GM21717 (cell line): ENCODE measurements around the gene TMC2.
"Not testable (repeated sequence)": the region's sequence is repeated elsewhere in the genome, so short reads cannot be mapped to it uniquely, and the experiment has no call there.

Experiments
- ATAC-seq: cut with Tn5 transposase; IDR thresholded peaks from one replicate; pipeline ENCODE4 v1.9.1; 2021; ENCODE audit warnings: mild to moderate bottlenecking, moderate library complexity; ENCODE audit not compliant: unreplicated experiment

TMC2 gene

DNA sequence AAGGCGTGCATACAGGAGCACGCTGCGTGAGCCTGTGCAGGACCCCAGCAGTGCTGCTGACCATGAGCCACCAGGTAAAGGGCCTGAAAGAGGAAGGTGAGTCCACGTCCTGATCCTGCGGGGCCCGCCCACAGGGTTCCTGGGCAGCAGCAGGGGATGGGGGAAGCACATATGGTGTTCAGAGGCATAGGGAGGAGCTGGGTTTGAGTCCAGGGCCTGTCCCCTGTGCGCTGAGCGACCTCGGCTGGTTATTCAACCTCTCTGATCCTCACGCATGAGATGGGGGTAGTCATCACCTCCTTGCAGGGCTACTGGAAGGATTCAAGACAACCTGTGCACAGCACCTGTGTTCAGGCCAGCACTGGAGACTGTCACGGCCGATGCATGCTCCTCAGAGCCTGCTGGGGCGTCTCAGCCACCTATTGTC is at the start of gene TMC2:
Gene TMC2 (plus strand): TSS at position 14 of the 427 bp plus-strand sequence. CDS start 49 bp downstream, at position 63.
- no peak for ATAC-seq

- not testable (repeated sequence) for ATAC-seq
Observed at GRCh38 chr20:2502808-2503384, 33.5 kb upstream of the TMC2 start.

- not testable (repeated sequence) for ATAC-seq
Observed at GRCh38 chr20:2504803-2505202, 31.6 kb upstream of the TMC2 start.

GRCh38 chr20:2506426-2506825 is 29.9 kb upstream of the TMC2 start:
- ATAC-seq: not testable (repeated sequence)

GRCh38 chr20:2507464-2507863 is 28.9 kb upstream of the TMC2 start:
- ATAC-seq: no peak

GRCh38 chr20:2507875-2508630 is 28.3 kb upstream of the TMC2 start:
- peak; percentile 9 for ATAC-seq

GRCh38 chr20:2508631-2509467 is 27.5 kb upstream of the TMC2 start, which contains the start of gene ZNF343:
Gene ZNF343, minus strand, starts transcription at chr20:2508915. Its CDS starts 15,020 bp downstream, at chr20:2493895.
- ATAC-seq: peak; percentile 95

DNA sequence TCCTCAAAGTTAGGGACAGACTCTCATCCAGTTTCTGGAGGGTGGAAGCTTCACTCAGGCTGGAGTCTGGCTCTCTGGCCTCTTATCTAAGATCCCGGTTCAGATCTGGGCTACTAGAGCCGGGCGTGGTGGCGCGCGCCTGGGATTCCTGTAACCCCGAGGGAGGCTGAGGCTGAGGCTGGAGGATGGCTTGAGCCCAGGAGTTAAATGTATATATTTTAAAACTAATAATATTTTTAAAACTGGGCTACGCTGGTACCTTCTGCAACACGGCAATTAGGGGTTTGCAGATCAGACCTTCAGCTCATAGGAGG is 26.9 kb upstream of the TMC2 start:
- no peak for ATAC-seq

- ATAC-seq: no peak
Observed at GRCh38 chr20:2509794-2510193, 26.6 kb upstream of the TMC2 start.

DNA sequence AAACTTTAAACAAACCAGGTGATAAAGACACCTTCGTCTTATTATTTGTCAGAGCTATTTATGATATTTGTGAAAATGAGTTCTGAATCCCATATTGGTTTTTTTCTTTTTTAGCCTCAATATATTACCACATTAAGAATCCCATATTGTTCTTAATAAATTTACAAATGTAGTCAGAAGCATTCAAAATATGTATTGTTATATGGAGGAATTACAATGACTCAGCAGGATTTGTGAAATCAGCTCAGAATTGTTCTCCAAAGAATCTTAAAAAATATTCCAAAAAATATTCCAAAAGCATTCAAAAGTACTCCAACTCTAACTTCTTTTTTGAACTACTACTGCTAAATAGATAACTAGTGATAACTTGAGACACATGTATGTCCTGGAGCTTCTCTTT is 21.2 kb upstream of the TMC2 start:
- ATAC-seq: no peak

DNA sequence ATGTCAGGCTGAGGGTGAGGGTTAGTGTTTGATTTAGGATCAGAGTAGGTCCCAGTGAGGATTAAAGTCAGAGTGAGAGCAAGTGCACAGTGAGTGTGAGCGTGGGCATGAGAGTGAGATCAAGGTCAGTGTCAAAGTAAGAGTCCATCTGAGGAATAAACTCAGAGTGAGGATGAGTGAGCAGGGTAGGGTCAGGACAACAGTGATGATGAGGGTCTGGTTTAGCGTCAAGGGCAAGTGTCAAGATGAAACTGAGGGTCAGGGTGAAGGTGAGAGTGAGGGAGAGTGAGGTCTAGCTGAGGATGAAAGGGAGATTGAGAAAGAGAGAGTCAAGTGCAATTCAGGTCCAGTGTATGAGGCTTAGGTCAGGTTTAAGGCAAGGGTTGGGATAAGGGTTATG is 20.0 kb upstream of the TMC2 start:
- ATAC-seq: no peak

GRCh38 chr20:2518096-2518495 is 18.3 kb upstream of the TMC2 start:
- no peak for ATAC-seq

GRCh38 chr20:2518558-2518957 is 17.8 kb upstream of the TMC2 start:
- no peak for ATAC-seq

GRCh38 chr20:2519115-2519809 is 17.1 kb upstream of the TMC2 start:
- no peak for ATAC-seq

DNA sequence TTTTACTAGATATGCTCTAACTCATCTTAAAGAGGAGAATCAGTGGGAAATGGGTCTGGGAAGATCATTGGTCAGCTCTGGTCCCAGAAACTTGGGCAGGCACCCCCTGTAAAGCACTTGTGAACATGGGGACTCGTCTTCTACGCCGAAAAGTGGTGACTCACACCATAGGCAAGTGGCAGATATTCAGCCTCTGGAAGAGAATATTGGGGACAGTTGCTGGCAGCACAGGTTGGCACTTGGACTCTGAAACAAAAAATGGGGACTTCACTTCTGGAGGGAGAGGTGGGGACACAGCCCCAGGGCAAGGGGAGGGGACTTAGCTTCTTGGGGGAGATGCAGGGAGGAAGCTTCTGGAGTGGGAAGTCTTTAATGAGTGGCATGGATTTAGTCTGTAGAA is 15.8 kb upstream of the TMC2 start:
- ATAC-seq: no peak

GRCh38 chr20:2521369-2522305 is 14.7 kb upstream of the TMC2 start:
- no peak for ATAC-seq

- not testable (repeated sequence) for ATAC-seq
Observed at GRCh38 chr20:2522826-2523429, 13.4 kb upstream of the TMC2 start.

DNA sequence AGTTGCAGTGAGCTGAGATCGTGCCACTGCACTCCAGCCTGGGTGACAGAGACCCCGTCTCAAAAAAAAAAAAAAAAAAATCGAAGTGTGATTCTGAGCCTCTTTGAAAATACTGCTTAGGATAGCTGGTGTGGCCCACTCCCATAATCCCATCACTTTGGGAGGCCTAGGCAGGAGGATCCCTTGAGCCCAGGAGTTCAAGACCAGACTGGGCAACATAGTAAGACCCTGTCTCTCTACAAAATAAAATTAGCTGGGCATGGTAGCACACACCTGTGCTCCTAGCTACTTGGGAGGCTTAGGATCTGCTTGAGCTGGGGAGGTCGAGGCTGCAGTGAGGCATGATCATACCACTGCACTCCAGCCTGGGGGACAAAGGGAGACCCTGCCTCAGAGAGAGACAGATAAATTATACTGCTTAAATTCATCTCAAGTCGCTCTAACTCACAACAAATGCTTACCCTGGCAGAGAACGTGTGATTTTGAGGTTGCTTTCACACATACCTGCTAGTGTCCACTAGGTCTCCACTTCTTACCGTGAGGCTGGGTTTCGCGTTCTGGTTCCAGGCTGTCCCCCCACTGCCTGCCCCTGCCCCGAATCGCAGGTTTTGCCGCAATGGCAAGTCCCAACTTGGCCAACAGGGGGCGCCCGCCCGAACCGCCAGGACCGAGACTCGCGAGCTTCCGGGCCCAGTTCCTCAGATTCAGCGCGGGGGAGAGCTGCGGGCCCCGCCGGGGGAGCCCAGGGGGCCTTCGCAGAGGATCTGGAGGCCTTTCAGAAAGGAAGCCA is 12.3 kb upstream of the TMC2 start:
- no peak for ATAC-seq
